ENCODE measurements around the gene TKT.

TKT gene

GRCh38 chr3:53238886-53239285 lies 16.9 kb downstream of the TKT start:
- no peak for DNase-seq

- DNase-seq: no peak
These were observed 17.6 kb downstream of the TKT start for GRCh38 chr3:53238051-53238850.

DNA sequence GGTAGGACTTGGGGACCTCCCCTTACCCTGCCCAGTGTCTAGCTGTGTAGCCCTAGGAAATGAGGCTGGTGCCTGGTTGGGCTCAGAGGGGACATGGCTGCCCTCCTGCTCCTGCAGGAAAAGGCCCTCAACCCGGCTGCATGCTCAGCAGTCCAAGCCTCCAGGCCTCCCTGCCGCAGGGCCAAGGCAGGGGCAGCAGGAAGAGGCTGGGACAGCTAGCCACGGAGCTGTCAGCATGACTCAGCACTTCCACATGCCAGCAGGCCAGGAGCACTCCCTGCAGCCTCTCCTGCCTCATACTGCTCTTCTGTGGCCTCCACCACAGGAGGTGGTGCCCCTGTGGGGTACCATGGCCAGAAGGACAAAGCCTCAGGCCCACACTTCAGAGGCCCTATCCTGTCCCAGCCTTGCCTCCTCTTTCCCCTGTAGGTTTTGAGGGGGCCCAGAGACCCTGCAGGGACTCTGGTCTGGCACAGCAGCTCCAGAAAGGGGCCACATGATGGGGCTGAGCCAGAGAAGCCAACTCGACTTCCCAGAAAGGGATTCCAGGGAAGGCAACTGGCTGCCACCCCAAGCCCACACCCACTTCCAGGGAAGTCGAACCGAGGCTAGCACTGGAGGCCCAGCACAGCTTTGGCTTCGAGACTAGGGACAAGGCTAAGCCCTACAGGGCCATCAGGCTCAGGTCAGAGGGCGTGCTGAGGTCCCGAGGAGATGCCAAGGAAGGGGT lies 19.5 kb downstream of the TKT start:
- DNase-seq: no peak

GRCh38 chr3:53235545-53235944 lies 20.3 kb downstream of the TKT start:
- no peak for DNase-seq

GRCh38 chr3:53234841-53235232 lies 21.0 kb downstream of the TKT start:
- no peak for DNase-seq

- no peak for DNase-seq
These were observed 21.5 kb downstream of the TKT start for GRCh38 chr3:53234130-53234840.

DNA sequence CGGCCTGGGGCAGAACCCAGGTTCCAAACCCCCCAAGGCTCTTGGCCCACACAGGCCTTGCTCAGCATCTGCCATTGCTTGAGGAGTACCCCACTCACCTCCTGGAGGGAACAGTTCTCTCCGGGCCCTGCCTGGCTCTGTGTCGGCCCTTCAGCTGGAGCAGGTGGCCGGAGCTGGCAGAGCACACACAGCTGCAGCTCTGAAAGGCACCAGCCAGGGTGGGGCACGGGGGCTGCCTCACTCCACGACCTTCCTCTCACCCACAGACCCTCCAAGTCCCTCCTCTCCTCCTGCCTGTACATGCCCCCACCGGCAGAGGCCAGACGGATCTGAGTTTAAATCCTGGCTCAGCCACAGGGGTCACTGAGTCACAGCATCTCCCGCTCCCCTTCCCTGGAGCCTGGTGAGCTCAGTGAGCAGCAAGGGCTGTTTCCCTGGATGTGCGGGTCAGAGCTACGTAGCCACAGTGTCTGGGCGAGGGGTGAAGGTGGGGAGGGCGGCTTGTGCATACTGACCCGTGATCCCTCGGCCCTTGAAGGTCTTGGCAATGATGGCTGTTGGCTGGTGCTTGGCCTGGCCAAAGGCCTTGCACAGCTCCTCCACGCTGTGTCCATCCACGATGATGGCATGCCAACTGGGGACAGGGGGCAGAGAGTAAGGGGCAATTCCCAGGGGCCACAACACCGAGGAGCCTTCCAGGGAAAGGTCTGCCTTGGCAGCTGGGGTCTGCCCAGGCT lies 23.0 kb downstream of the TKT start:
- no peak for DNase-seq

GRCh38 chr3:53231532-53232511 lies 24.0 kb downstream of the TKT start:
- no peak for DNase-seq

DNA sequence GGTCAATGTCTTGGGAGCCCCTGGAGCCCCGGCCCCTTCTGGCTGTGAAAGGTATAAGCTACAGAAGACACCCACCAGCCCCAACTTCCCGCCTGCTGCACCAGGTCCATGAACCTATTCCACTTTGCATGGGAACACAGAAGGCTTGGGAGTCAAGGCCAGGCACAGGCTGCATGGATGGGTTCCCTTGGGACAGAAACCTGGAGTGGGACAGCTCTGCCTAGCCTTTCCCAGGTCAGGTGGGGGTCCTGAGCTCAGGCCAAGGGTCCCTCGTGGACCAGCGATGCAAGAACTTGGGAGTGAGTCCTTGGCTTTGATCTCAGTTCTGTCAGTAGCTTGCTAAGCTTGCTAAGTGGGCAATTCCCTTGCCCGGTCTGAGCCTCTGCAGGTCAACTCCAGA lies 25.0 kb downstream of the TKT start:
- no peak for DNase-seq

DNA sequence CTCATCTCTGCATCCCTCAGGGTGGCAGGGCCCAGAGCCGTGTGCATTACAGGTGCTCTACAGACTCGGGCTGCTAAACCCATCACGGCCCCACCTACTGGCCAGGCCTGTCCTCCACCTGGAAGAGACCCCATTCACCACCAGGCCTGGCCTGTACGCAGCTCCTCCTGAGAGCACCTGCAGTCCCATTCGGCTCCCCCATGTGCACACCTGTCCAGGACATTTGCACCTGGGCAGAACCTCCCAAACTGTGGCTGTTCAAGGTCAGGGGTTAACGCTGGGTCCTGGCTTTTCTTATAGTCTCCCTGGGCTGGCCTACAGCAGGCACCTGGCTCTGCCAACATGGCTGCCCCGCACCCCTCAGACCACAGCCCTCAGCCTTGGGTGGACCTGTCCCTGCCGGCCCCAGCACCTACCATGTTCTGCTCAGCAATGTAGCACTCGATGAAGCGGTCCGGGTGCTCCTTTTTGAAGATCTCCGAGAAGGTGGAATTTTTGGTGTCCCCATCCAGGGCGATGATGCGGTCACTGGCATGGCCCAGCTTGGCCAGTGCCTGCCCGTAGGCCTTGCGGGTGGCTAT lies 25.7 kb downstream of the TKT start:
- no peak for DNase-seq

DNA sequence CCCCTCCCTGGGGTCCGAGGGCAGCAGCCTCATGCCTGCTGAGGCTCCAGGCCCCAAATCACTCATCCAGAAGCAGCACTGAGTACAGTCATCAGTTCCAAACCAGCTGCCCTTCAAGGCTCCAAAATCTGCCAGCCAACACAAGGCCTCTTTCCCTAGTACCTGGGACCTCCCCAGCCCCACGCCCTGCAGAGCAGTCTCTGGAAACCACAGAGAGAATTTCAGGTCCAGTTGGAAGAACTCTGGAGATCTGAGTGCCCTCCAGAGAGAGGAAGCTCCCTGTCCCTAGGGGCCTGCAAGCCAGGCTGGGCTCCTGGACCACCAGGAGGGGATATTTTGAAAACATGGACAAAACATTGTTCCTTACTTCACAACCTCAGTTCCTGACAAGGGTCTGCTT lies 26.2 kb downstream of the TKT start:
- DNase-seq: no peak

GRCh38 chr3:53229171-53229570 lies 26.7 kb downstream of the TKT start:
- no peak for DNase-seq

GRCh38 chr3:53227993-53228885 lies 27.6 kb downstream of the TKT start:
- no peak for DNase-seq

GRCh38 chr3:53226841-53227407 lies 28.9 kb downstream of the TKT start:
- DNase-seq: no peak

DNA sequence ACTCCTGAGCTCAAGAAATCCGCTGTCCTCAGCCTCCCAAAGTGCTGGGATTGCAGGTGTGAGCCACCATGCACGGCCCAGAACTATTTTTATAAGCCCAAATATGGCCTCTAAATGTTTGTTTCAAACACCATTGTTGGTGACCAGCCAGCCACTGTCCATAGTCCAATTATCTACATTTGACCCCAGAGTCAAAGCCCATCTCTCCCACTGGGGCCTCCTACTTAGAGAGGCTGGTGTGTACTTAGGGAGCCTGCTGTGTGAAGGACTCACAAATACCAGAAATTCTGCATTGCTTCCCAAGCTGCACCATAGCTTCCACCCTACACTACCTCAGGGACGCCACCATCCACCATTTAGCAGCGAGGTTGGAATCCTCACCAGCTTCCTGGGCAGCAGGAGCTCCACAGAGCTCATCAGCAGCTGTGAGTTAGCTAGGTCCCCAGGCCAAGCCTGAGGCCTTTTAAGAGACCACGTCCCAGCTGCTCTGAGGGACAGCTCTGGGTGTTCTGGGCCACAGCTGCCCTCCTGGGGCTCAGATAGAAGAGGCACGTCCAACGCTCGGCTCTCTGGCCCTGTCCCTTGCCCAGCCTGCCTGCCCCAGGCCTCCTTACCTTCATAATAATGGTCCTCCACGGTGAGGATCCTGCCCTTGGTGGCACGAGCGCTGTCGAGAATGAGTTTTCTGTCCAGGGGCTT lies 29.5 kb downstream of the TKT start:
- DNase-seq: no peak

DNA sequence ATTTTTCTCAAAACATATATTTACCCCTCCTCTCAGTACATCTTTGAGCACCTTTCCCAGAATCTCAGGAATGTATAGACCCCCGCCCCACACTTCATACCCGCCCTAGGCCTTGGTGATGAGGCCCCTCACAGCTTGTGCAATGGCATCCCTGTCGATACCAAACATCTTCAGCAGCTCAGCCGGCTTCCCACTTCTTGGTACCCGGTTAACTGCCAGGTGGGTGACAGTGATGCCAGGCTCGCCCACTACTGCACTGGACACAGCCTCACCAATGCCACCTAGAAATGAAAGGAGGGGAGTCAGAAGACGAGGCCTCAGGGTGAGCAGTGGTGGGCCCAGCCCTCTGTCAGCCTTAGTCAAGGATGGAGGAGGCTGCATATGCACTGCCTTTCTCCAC lies 30.2 kb downstream of the TKT start:
- no peak for DNase-seq

DNA sequence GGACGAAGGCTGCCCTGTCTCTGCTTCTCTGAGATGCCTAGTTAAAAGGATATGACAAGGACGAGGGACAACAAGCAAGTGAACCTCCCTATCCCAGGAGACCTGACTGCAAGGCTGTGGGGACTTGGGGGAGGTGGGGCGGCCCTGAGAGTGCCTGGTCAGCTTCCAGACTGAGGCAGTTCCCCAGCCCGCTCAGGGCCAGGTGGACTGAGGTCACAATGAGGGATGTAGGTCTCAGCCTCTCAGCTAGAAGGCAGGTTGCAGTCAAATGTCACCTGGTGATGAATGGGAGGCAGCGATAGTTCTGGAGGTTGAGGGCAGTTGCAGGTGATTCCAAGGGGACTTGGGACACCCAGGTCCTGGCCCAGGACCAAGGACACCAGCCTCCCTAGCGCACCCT lies 30.6 kb downstream of the TKT start:
- no peak for DNase-seq

DNA sequence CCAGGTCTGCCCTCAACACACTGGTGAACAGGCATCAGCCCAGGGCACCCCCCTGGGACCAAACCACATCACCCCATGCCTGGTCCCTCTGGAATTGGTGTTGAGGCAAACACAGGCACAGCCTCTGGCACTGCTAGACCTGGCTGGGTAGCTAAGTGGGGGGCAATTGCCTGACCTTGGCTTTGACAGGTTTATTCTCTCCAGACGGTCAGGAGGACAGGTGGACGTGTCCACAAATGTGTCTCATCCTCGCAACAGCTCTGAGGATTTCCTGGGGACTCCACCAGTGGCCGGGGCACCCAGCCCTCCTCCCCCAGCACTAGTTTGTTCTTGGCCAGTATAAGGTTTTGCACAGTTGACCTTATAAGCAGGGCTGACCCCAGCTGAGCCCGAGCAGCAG lies 31.3 kb downstream of the TKT start:
- no peak for DNase-seq

DNA sequence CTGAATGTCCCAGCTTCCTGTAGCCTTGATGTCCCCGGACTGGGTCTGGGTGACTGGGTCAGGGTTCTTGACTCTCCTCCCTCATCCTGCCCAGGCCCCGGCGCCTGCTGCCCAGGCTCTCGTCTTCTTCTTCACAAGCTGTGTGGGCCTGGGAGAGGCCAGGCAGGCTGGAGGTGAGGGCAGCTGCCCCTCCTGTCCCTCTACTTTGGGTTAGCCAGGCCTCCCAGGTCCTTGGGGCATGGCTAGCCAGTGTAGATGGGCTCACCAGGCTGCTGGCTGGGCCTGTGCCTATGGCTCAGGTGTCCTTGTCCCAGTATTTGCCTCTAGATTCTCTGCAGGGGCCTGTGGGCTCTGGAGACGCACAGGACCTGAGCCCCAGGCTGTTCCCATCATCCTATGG lies 31.8 kb downstream of the TKT start:
- no peak for DNase-seq
